HCT116 (cell line): ENCODE measurements around the gene NARS2. TPM values are rescaled to one million over a fixed set of nuclear protein-coding genes. Genes with fewer than 3 reads are reported as not detected.

Experiments used
- ATAC-seq: fragments of 200-7000 bp; cut with Tn5 transposase; 2 replicates; pipeline ENCODE4 v1.9.1; 2020; ENCODE audit warnings: mild to moderate bottlenecking, moderate library complexity
- BruUV-seq: library from RNA; stranded (reverse); fragments of 400-500 nt; replicated peaks from 2 replicates; lab custom pipeline; 2021; lab: Mats Ljungman, UMichigan
- CTCF ChIA-PET: fragments of 300-600 bp; sonication (Branson Sonifier 250); formaldehyde crosslinking; loops from one replicate; lab custom pipeline; 2021; ENCODE audit warnings: antibody characterized with exemption; lab: Charles Lee
- POLR2A ChIA-PET: fragments of 300-600, 350-600 bp; sonication (Branson Sonifier 250); formaldehyde crosslinking; loops from one replicate; lab custom pipeline; 2021; ENCODE audit warnings: antibody characterized with exemption; lab: Charles Lee
- RAD21 ChIA-PET, 2 experiments: fragments of 300-600 bp; sonication (Branson Sonifier 250); formaldehyde crosslinking; loops; one replicate each; lab custom pipeline; 2023; ENCODE audit warnings: low total read pairs in 2 of 2; ENCODE audit not compliant: uncharacterized antibody in 2 of 2, unreplicated experiment in 2 of 2, low non-redundant PET in 1 of 2; lab: Charles Lee
- DNase-seq: peaks from one replicate; pipeline ENCODE4 v3.0.0-alpha.2; 2010; ENCODE audit warnings: low read depth, low spot score
- H2AFZ ChIP-seq: fragments of 200-600 bp; shearing (Covaris generic), sonication (generic); 2 replicates; pipeline ENCODE4 v1.6.1; 2017; ENCODE audit warnings: low read depth, mixed run types, mixed read lengths, antibody characterized with exemption, low read length; ENCODE audit not compliant: poor library complexity, severe bottlenecking
- H3K27ac ChIP-seq: 2 replicates; pipeline ENCODE4 v1.5.1; 2012; ENCODE audit warnings: low read depth, low read length
- H3K27me3 ChIP-seq: fragments of 200-600 bp; sonication (generic); 2 replicates; pipeline ENCODE4 v1.6.1; 2016; ENCODE audit warnings: mixed run types, low read length, mixed read lengths; ENCODE audit not compliant: insufficient read depth
- H3K36me3 ChIP-seq, 2 experiments: fragments of 200-500 bp in 1 of 2; fragments of 200-600 bp in 1 of 2; sonication (Bioruptor generic) in 1 of 2; sonication (generic) in 1 of 2; 2 replicates each; pipeline versions ENCODE4 v1.5.1 to v1.6.1; 2014 to 2016; ENCODE audit warnings: low read length in 2 of 2, inconsistent platforms in 1 of 2, mixed read lengths in 1 of 2, mixed run types in 1 of 2; ENCODE audit not compliant: insufficient read depth in 2 of 2, control insufficient read depth in 1 of 2
- H3K4me1 ChIP-seq, 2 experiments: fragments of 200-600 bp in 1 of 2; sonication (generic) in 1 of 2; 2 replicates each; pipeline versions ENCODE4 v1.5.1 to v1.6.1; 2012 to 2017; ENCODE audit warnings: low read length in 2 of 2, inconsistent platforms in 1 of 2, mild to moderate bottlenecking in 1 of 2, mixed read lengths in 1 of 2, mixed run types in 1 of 2, moderate library complexity in 1 of 2; ENCODE audit not compliant: insufficient read depth in 2 of 2, control insufficient read depth in 1 of 2
- H3K4me2 ChIP-seq: fragments of 200-600 bp; sonication (generic); 2 replicates; pipeline ENCODE4 v1.6.1; 2017; ENCODE audit warnings: mixed run types, low read length, mixed read lengths
- H3K4me3 ChIP-seq, 2 experiments: fragments of 200-600 bp in 1 of 2; sonication (generic) in 1 of 2; replicated peaks in 1 of 2; 2 replicates each; pipeline ENCODE4 v1.5.1; 2011 to 2016; ENCODE audit warnings: low read length in 2 of 2, control low read depth in 1 of 2, low read depth in 1 of 2, mild to moderate bottlenecking in 1 of 2, mixed read lengths in 1 of 2, mixed run types in 1 of 2
- H3K79me2 ChIP-seq: fragments of 200-600 bp; sonication (generic); 2 replicates; pipeline ENCODE4 v1.6.1; 2017; ENCODE audit warnings: mild to moderate bottlenecking, mixed run types, low read length, moderate library complexity, mixed read lengths; ENCODE audit not compliant: insufficient read depth
- H3K9ac ChIP-seq: fragments of 200-600 bp; sonication (generic); 2 replicates; pipeline ENCODE4 v1.6.1; 2016; ENCODE audit warnings: low read length, mixed read lengths
- H3K9me2 ChIP-seq: fragments of 200-600 bp; sonication (generic), shearing (Covaris generic); 2 replicates; pipeline ENCODE4 v1.6.1; 2017; ENCODE audit warnings: mixed run types, mild to moderate bottlenecking, moderate library complexity; ENCODE audit not compliant: insufficient read depth
- H3K9me3 ChIP-seq, 2 experiments: fragments of 200-500 bp in 1 of 2; fragments of 200-600 bp in 1 of 2; sonication (Bioruptor generic) in 1 of 2; sonication (generic) in 1 of 2; 2 replicates each; pipeline ENCODE4 v1.6.1; 2014 to 2017; ENCODE audit warnings: low read length in 2 of 2, mixed read lengths in 2 of 2, inconsistent platforms in 1 of 2, low read depth in 1 of 2, mild to moderate bottlenecking in 1 of 2, mixed run types in 1 of 2, moderate library complexity in 1 of 2; ENCODE audit not compliant: control insufficient read depth in 1 of 2, insufficient read depth in 1 of 2
- H4K20me1 ChIP-seq: fragments of 200-600 bp; sonication (generic), shearing (Covaris generic); 2 replicates; pipeline ENCODE4 v1.6.1; 2017; ENCODE audit warnings: mixed run types, mild to moderate bottlenecking, moderate library complexity; ENCODE audit not compliant: insufficient read depth
- ATF3 ChIP-seq: IDR thresholded peaks from 2 replicates; pipeline ENCODE4 v1.6.1; 2012
- CTCF ChIP-seq, 3 experiments: fragments of 200-600 bp in 1 of 3; sonication (generic) in 1 of 3; IDR thresholded peaks in 2 of 3; conservative IDR thresholded peaks in 1 of 3; 2 replicates each; pipeline ENCODE4 v1.5.1; 2012 to 2017; ENCODE audit warnings: low read depth in 2 of 3, low read length in 2 of 3, antibody characterized with exemption in 1 of 3, borderline replicate concordance in 1 of 3, control low read depth in 1 of 3, mild to moderate bottlenecking in 1 of 3, mixed read lengths in 1 of 3, mixed run types in 1 of 3, moderate library complexity in 1 of 3; ENCODE audit not compliant: insufficient read depth in 1 of 3
- EGR1 ChIP-seq: IDR thresholded peaks from 2 replicates; pipeline ENCODE4 v1.6.1; 2012; ENCODE audit warnings: low read depth
- MAX ChIP-seq: IDR thresholded peaks from 2 replicates; pipeline ENCODE4 v1.6.1; 2012
- POLR2A ChIP-seq: IDR thresholded peaks from 2 replicates; pipeline ENCODE4 v1.7.0; 2011; ENCODE audit warnings: borderline replicate concordance; ENCODE audit not compliant: insufficient read depth, insufficient read length; ENCODE audit errors: extremely low read depth
- RAD21 ChIP-seq: IDR thresholded peaks from 2 replicates; pipeline ENCODE4 v1.6.1; 2012; ENCODE audit warnings: low read depth, mild to moderate bottlenecking
- SIN3A ChIP-seq: IDR thresholded peaks from 2 replicates; pipeline ENCODE4 v1.6.1; 2012; ENCODE audit warnings: low read depth
- YY1 ChIP-seq: IDR thresholded peaks from 2 replicates; pipeline ENCODE4 v1.6.1; 2011; ENCODE audit warnings: low read length, low read depth, moderate library complexity, mild to moderate bottlenecking; ENCODE audit not compliant: insufficient replicate concordance; ENCODE audit errors: extremely low read depth
- ZFX ChIP-seq: fragments of 450-650 bp; IDR thresholded peaks from 2 replicates; pipeline ENCODE4 v1.6.1; 2017
- ZNF274 ChIP-seq: fragments of 200-500 bp; sonication (Bioruptor generic); IDR thresholded peaks from 2 replicates; pipeline ENCODE4 v1.6.1; 2014; ENCODE audit warnings: mild to moderate bottlenecking, low read depth, low read length, inconsistent platforms
- intact Hi-C: fragments of 100-400 bp; cut with micrococcal nuclease; formaldehyde crosslinking; loops from 2 replicates; pipeline ENCODE4 v1.10.0; 2022
- total RNA-seq: library from RNA; stranded (reverse); gene quantifications from one replicate; pipeline ENCODE4 v1.2.1, GENCODE V29; 2021; ENCODE audit not compliant: unreplicated experiment

NARS2 gene
- total RNA-seq, 1 experiment from 2014 or later = 26.0 TPM

- no peak for TF ChIP-seq YY1
These were observed 141.7 kb downstream of the NARS2 start (continued) for GRCh38 chr11:78432956-78433355.

- no peak for DNase-seq
- H3K9me3 ChIP-seq = no peaks in the 10 kb centered on the region
- intact Hi-C loops = loop anchor here (1.0 kb wide), 1 partner anchor 204 kb away; no protein-coding TSS in a partner anchor
- BruUV-seq = no TSS peak
- RAD21 ChIA-PET = interaction anchor here in 1 of 2 experiments (0.7 kb wide), 2 partner anchors 243 to 296 kb away, joined by 3 read pairs; partner anchors contain the start of gene USP35
- no peaks in the 10 kb centered on the region for H4K20me1 ChIP-seq
- no peaks in the 10 kb centered on the region for H3K27me3 ChIP-seq
- H2AFZ ChIP-seq = no peak overlapping the region
- H3K79me2 ChIP-seq = no peaks in the 10 kb centered on the region
- no peak overlapping the region for H3K27ac ChIP-seq
- no peaks in the 10 kb centered on the region for H3K36me3 ChIP-seq
- H3K4me3 ChIP-seq = no peak overlapping the region
- ATAC-seq = peak; percentile 69
- H3K4me2 ChIP-seq = no peak overlapping the region
- no peaks in the 10 kb centered on the region for H3K9me2 ChIP-seq
- no peaks in the 10 kb centered on the region for H3K4me1 ChIP-seq
- CTCF ChIA-PET = interaction anchor here (0.7 to 2.1 kb wide), 6 partner anchors 9 to 238 kb away, joined by 3 to 7 read pairs (median 6); partner anchors contain the start of gene GAB2
- TF ChIP-seq SIN3A = no peak
- TF ChIP-seq POLR2A = no peak
- TF ChIP-seq ZNF274 = no peak
- TF ChIP-seq RAD21 = peak; percentile 49
- TF ChIP-seq ATF3 = no peak
- no peak for TF ChIP-seq MAX
- no peak for TF ChIP-seq EGR1
- TF ChIP-seq CTCF (IDR thresholded peaks at IDR 0.05 in 2 of 3, conservative IDR thresholded peaks at IDR 0.05 in 1 of 3; ENCODE audit: borderline replicate concordance in 1 of 3, insufficient read depth in 1 of 3, low read depth in 2 of 3, low read length in 2 of 3) = peak; percentile 24 to 69 (median 64); a peak in 4 of 6 replicates
- no peak for TF ChIP-seq ZFX
- H3K9ac ChIP-seq = no peak overlapping the region
- POLR2A ChIA-PET = interaction anchor here (0.7 kb wide), 1 partner anchor 159 kb away, joined by 4 read pairs; no protein-coding TSS in a partner anchor
These were observed 142.6 kb downstream of the NARS2 start for GRCh38 chr11:78432058-78432515.
